Measurements from ENCODE around the gene NUP93. TPM values are rescaled to one million over a fixed set of nuclear protein-coding genes. Genes with fewer than 3 reads are reported as not detected.

NUP93 gene
- total and polyA plus RNA-seq, 2 experiments from 2014 or later: 139 to 187 TPM

DNA sequence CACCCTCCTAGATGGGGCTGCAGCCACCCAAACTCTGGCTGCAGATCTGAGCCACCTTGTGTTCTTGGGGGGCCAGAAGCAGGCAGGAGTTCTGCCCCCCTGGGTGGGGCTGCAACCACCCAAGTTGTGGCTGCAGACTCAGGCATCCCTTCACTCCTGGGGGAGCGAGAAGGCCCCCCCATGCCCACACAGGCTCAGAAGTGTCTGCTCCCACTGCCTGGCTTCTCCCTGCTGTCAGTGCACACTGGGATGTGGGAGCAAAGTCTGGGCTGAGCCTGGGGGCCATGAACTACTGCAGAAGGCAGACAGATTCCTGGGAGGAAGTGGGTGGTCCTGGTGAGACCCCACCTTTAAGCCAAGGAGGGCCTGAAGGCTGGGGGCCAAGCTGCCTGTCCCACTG lies 34.7 kb upstream of the NUP93 start:
- DNase-seq (ENCODE audit: low spot score) (no peak), ATAC-seq (no peak)
- Mint-ChIP-seq H3K4me3 (no peak overlapping the region), H3K9me3 (peaks cover 17% of the 10 kb centered on the region), H3K27me3 (ENCODE audit: insufficient read depth, low read depth, poor library complexity) (peaks cover 8% of the 10 kb centered on the region), H3K27ac (no peak overlapping the region), H3K4me1 (peaks cover 4% of the 10 kb centered on the region; the same call in 1 of the 3 replicates), H3K36me3 (ENCODE audit: low read depth) (peaks cover 3% of the 10 kb centered on the region; the same call in 1 of the 3 replicates)
- TF ChIP-seq, protein P1, sequence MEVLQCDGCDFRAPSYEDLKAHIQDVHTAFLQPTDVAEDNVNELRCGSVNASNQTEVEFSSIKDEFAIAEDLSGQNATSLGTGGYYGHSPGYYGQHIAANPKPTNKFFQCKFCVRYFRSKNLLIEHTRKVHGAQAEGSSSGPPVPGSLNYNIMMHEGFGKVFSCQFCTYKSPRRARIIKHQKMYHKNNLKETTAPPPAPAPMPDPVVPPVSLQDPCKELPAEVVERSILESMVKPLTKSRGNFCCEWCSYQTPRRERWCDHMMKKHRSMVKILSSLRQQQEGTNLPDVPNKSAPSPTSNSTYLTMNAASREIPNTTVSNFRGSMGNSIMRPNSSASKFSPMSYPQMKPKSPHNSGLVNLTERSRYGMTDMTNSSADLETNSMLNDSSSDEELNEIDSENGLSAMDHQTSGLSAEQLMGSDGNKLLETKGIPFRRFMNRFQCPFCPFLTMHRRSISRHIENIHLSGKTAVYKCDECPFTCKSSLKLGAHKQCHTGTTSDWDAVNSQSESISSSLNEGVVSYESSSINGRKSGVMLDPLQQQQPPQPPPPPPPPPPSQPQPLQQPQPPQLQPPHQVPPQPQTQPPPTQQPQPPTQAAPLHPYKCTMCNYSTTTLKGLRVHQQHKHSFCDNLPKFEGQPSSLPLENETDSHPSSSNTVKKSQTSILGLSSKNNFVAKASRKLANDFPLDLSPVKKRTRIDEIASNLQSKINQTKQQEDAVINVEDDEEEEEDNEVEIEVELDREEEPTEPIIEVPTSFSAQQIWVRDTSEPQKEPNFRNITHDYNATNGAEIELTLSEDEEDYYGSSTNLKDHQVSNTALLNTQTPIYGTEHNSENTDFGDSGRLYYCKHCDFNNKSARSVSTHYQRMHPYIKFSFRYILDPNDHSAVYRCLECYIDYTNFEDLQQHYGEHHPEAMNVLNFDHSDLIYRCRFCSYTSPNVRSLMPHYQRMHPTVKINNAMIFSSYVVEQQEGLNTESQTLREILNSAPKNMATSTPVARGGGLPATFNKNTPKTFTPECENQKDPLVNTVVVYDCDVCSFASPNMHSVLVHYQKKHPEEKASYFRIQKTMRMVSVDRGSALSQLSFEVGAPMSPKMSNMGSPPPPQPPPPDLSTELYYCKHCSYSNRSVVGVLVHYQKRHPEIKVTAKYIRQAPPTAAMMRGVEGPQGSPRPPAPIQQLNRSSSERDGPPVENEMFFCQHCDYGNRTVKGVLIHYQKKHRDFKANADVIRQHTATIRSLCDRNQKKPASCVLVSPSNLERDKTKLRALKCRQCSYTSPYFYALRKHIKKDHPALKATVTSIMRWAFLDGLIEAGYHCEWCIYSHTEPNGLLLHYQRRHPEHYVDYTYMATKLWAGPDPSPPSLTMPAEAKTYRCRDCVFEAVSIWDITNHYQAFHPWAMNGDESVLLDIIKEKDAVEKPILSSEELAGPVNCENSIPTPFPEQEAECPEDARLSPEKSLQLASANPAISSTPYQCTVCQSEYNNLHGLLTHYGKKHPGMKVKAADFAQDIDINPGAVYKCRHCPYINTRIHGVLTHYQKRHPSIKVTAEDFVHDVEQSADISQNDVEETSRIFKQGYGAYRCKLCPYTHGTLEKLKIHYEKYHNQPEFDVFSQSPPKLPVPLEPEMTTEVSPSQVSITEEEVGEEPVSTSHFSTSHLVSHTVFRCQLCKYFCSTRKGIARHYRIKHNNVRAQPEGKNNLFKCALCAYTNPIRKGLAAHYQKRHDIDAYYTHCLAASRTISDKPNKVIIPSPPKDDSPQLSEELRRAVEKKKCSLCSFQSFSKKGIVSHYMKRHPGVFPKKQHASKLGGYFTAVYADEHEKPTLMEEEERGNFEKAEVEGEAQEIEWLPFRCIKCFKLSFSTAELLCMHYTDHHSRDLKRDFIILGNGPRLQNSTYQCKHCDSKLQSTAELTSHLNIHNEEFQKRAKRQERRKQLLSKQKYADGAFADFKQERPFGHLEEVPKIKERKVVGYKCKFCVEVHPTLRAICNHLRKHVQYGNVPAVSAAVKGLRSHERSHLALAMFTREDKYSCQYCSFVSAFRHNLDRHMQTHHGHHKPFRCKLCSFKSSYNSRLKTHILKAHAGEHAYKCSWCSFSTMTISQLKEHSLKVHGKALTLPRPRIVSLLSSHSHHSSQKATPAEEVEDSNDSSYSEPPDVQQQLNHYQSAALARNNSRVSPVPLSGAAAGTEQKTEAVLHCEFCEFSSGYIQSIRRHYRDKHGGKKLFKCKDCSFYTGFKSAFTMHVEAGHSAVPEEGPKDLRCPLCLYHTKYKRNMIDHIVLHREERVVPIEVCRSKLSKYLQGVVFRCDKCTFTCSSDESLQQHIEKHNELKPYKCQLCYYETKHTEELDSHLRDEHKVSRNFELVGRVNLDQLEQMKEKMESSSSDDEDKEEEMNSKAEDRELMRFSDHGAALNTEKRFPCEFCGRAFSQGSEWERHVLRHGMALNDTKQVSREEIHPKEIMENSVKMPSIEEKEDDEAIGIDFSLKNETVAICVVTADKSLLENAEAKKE (CRISPR knock-in tag; IDR thresholded peaks at IDR 0.05): no peak
- TF ChIP-seq EZH2phosphoT487 (IDR thresholded peaks at IDR 0.05; ENCODE audit: unreplicated experiment) (no peak), NANOG (IDR thresholded peaks at IDR 0.05; ENCODE audit: borderline replicate concordance) (no peak), EZH2 (IDR thresholded peaks at IDR 0.05; ENCODE audit: low read depth, unreplicated experiment) (no peak), JUNB (IDR thresholded peaks at IDR 0.05; ENCODE audit: unreplicated experiment) (no peak), ZNF114 (CRISPR knock-in tag; IDR thresholded peaks at IDR 0.05) (no peak), ZNF331 (CRISPR knock-in tag; IDR thresholded peaks at IDR 0.05; ENCODE audit: low read depth) (no peak), CREB1 (CRISPR knock-in tag; IDR thresholded peaks at IDR 0.05; ENCODE audit: low read depth) (no peak), POLR2AphosphoS5 (IDR thresholded peaks at IDR 0.05; ENCODE audit: low read depth) (no peak), STAT1 (IDR thresholded peaks at IDR 0.05; ENCODE audit: unreplicated experiment) (no peak)
- TF ChIP-seq, protein P2, sequence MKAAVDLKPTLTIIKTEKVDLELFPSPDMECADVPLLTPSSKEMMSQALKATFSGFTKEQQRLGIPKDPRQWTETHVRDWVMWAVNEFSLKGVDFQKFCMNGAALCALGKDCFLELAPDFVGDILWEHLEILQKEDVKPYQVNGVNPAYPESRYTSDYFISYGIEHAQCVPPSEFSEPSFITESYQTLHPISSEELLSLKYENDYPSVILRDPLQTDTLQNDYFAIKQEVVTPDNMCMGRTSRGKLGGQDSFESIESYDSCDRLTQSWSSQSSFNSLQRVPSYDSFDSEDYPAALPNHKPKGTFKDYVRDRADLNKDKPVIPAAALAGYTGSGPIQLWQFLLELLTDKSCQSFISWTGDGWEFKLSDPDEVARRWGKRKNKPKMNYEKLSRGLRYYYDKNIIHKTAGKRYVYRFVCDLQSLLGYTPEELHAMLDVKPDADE (IDR thresholded peaks at IDR 0.05): no peak
- TF ChIP-seq, protein P3, sequence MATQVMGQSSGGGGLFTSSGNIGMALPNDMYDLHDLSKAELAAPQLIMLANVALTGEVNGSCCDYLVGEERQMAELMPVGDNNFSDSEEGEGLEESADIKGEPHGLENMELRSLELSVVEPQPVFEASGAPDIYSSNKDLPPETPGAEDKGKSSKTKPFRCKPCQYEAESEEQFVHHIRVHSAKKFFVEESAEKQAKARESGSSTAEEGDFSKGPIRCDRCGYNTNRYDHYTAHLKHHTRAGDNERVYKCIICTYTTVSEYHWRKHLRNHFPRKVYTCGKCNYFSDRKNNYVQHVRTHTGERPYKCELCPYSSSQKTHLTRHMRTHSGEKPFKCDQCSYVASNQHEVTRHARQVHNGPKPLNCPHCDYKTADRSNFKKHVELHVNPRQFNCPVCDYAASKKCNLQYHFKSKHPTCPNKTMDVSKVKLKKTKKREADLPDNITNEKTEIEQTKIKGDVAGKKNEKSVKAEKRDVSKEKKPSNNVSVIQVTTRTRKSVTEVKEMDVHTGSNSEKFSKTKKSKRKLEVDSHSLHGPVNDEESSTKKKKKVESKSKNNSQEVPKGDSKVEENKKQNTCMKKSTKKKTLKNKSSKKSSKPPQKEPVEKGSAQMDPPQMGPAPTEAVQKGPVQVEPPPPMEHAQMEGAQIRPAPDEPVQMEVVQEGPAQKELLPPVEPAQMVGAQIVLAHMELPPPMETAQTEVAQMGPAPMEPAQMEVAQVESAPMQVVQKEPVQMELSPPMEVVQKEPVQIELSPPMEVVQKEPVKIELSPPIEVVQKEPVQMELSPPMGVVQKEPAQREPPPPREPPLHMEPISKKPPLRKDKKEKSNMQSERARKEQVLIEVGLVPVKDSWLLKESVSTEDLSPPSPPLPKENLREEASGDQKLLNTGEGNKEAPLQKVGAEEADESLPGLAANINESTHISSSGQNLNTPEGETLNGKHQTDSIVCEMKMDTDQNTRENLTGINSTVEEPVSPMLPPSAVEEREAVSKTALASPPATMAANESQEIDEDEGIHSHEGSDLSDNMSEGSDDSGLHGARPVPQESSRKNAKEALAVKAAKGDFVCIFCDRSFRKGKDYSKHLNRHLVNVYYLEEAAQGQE (IDR thresholded peaks at IDR 0.05; ENCODE audit: unreplicated experiment): no peak
- TF ChIP-seq, protein P4, sequence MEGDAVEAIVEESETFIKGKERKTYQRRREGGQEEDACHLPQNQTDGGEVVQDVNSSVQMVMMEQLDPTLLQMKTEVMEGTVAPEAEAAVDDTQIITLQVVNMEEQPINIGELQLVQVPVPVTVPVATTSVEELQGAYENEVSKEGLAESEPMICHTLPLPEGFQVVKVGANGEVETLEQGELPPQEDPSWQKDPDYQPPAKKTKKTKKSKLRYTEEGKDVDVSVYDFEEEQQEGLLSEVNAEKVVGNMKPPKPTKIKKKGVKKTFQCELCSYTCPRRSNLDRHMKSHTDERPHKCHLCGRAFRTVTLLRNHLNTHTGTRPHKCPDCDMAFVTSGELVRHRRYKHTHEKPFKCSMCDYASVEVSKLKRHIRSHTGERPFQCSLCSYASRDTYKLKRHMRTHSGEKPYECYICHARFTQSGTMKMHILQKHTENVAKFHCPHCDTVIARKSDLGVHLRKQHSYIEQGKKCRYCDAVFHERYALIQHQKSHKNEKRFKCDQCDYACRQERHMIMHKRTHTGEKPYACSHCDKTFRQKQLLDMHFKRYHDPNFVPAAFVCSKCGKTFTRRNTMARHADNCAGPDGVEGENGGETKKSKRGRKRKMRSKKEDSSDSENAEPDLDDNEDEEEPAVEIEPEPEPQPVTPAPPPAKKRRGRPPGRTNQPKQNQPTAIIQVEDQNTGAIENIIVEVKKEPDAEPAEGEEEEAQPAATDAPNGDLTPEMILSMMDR (conservative IDR thresholded peaks at IDR 0.05; ENCODE audit: low read depth in 2 of 2): no peak
- Histone ChIP-seq H3K27ac (ENCODE audit: low read depth) (no peak overlapping the region), H3K9me2 (ENCODE audit: insufficient read depth) (no peaks in the 10 kb centered on the region), H2AFZ (no peak overlapping the region), H4K20me1 (replicated peaks; ENCODE audit: insufficient read depth) (no peaks in the 10 kb centered on the region), H3K79me2 (replicated peaks; ENCODE audit: insufficient read depth) (no peaks in the 10 kb centered on the region), H3K4me2 (no peak overlapping the region), H3F3A (replicated peaks; ENCODE audit: low read depth) (no peaks in the 10 kb centered on the region), H3K4me3 (no peak overlapping the region), H3K27me3 (ENCODE audit: insufficient read depth) (no peaks in the 10 kb centered on the region), H3K36me3 (ENCODE audit: insufficient read depth) (no peaks in the 10 kb centered on the region), H3K4me1 (ENCODE audit: insufficient read depth) (no peaks in the 10 kb centered on the region)

Data from GM23338 (cell line).